SH-SY5Y (cell line): Measurements from ENCODE around the gene CTNNB1.

Source experiments
- GATA2 ChIP-seq: IDR thresholded peaks from 2 replicates; pipeline ENCODE4 v1.6.1; 2011; ENCODE audit warnings: mild to moderate bottlenecking, low read depth, low read length
- GATA3 ChIP-seq: IDR thresholded peaks from 2 replicates; pipeline ENCODE4 v1.6.1; 2011; ENCODE audit warnings: low read depth, mild to moderate bottlenecking, low read length, moderate library complexity

DNA sequence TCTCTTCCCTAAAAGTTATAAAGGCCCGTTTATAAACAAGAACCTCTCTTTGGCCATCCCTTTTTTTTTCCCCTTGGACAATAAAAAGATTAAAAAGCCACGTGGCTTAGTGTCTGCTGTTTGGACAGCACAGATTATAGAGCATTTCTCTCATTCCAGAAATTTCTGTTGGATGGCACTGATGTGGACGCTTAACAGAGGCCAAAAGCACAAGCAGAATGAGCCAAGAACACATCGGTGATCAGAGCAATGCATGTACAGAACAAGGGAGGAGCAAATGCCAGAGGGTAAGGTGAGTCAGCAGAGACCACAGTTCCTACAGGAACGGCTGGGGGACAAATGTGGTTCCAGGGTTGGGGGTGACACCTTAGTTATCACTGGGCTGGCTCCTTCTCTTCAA is 30.3 kb upstream of the CTNNB1 start:
- TF ChIP-seq GATA2 (no peak), GATA3 (no peak)
